Osteoblast (primary cell): Measurements from ENCODE around the gene LMOD1. TPM values are rescaled to one million over a fixed set of nuclear protein-coding genes. Genes with fewer than 3 reads are reported as not detected.

Source experiments
- DNase-seq: peaks from one replicate; pipeline ENCODE4 v3.0.0; 2011; ENCODE audit warnings: low spot score, mixed read lengths; ENCODE audit not compliant: insufficient read length; ENCODE audit errors: missing footprints
- H2AFZ ChIP-seq: 2 replicates; pipeline ENCODE4 v1.6.0; 2011; ENCODE audit warnings: mild to moderate bottlenecking, low read length
- H3K27ac ChIP-seq: 2 replicates; pipeline ENCODE4 v1.5.1; 2011; ENCODE audit warnings: mild to moderate bottlenecking, low read depth, low read length, moderate library complexity
- H3K27me3 ChIP-seq: 2 replicates; pipeline ENCODE4 v1.6.0; 2012; ENCODE audit warnings: mild to moderate bottlenecking, control low read depth, inconsistent platforms, low read length, moderate library complexity; ENCODE audit not compliant: insufficient read depth
- H3K36me3 ChIP-seq: 2 replicates; pipeline ENCODE4 v1.5.1; 2011; ENCODE audit warnings: mild to moderate bottlenecking, low read length, control low read depth, moderate library complexity; ENCODE audit not compliant: insufficient read depth
- H3K4me1 ChIP-seq: 2 replicates; pipeline ENCODE4 v1.5.1; 2011; ENCODE audit warnings: mild to moderate bottlenecking, low read length, control low read depth, moderate library complexity; ENCODE audit not compliant: insufficient read depth
- H3K4me2 ChIP-seq: 2 replicates; pipeline ENCODE4 v1.6.0; 2011; ENCODE audit warnings: mild to moderate bottlenecking, low read length; ENCODE audit not compliant: insufficient read depth
- H3K4me3 ChIP-seq: fragments of 200-600 bp; sonication (generic); 3 replicates; pipeline ENCODE4 v1.5.1; 2012; ENCODE audit warnings: mild to moderate bottlenecking, low read length, inconsistent platforms; ENCODE audit not compliant: insufficient read depth
- H3K79me2 ChIP-seq: 2 replicates; pipeline ENCODE4 v1.6.0; 2012; ENCODE audit warnings: mild to moderate bottlenecking, low read length, control low read depth, inconsistent platforms; ENCODE audit not compliant: insufficient read depth
- H3K9me3 ChIP-seq: 2 replicates; pipeline ENCODE4 v1.5.1; 2011; ENCODE audit warnings: low read depth, low read length, control low read depth
- H4K20me1 ChIP-seq: 2 replicates; pipeline ENCODE4 v1.6.0; 2012; ENCODE audit warnings: mild to moderate bottlenecking, low read length, control low read depth; ENCODE audit not compliant: insufficient read depth
- total RNA-seq: library from RNA; depleted of rRNA; stranded (reverse); fragments of >200 nt; gene quantifications from 2 replicates; pipeline ENCODE4 v1.2.3, GENCODE V29; 2012
- TF ChIP-seq, protein P1 (sequence below): IDR thresholded peaks from 2 replicates; pipeline ENCODE4 v1.5.1; 2011; ENCODE audit warnings: mild to moderate bottlenecking, low read depth, low read length, moderate library complexity; ENCODE audit errors: extremely low read depth

LMOD1 gene
- total RNA-seq, 1 donor = 21.7 TPM

GRCh38 chr1:201925301-201925567 lies 21.1 kb downstream of the LMOD1 start:
- no peak overlapping the region for H2AFZ ChIP-seq
- H3K79me2 ChIP-seq = no peaks in the 10 kb centered on the region
- H3K36me3 ChIP-seq = peaks cover 8% of the 10 kb centered on the region
- H3K4me3 ChIP-seq = no peak overlapping the region
- peaks cover 8% of the 10 kb centered on the region for H4K20me1 ChIP-seq
- no peaks in the 10 kb centered on the region for H3K4me1 ChIP-seq
- DNase-seq = no peak
- H3K9me3 ChIP-seq = no peaks in the 10 kb centered on the region
- no peaks in the 10 kb centered on the region for H3K27me3 ChIP-seq
- no peak overlapping the region for H3K4me2 ChIP-seq
- TF ChIP-seq, protein P1, sequence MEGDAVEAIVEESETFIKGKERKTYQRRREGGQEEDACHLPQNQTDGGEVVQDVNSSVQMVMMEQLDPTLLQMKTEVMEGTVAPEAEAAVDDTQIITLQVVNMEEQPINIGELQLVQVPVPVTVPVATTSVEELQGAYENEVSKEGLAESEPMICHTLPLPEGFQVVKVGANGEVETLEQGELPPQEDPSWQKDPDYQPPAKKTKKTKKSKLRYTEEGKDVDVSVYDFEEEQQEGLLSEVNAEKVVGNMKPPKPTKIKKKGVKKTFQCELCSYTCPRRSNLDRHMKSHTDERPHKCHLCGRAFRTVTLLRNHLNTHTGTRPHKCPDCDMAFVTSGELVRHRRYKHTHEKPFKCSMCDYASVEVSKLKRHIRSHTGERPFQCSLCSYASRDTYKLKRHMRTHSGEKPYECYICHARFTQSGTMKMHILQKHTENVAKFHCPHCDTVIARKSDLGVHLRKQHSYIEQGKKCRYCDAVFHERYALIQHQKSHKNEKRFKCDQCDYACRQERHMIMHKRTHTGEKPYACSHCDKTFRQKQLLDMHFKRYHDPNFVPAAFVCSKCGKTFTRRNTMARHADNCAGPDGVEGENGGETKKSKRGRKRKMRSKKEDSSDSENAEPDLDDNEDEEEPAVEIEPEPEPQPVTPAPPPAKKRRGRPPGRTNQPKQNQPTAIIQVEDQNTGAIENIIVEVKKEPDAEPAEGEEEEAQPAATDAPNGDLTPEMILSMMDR = no peak
- H3K27ac ChIP-seq = no peak overlapping the region

DNA sequence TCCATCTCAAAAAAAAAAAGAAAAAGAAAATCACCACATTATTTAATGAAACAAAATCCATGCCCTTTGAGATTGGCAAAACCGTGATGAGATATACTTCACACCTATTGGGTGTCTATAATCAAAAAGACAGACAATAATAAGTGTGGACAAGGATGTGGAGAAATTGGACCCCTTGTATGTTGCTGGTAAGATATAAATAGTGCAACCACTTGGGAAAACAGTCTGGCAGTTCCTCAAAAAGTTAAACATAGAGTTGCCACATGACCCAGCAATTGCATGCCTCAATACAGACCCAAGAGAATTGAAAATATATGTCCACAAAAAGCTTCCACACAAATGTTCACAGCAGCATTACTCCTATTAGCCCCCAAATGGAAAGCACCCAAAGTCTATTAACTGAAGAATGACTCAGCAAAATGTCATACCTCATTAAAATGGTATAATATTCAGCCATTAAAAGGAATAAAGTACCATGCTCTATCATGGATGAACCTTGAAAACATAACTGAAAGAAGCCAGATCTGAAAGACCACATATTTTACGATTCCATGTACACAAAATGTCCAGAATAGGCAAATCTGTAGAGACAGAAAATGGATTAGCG lies 24.3 kb downstream of the LMOD1 start:
- no peak overlapping the region for H3K27ac ChIP-seq
- no peaks in the 10 kb centered on the region for H4K20me1 ChIP-seq
- no peak for DNase-seq
- H2AFZ ChIP-seq = no peak overlapping the region
- TF ChIP-seq, protein P1 = no peak
- H3K27me3 ChIP-seq = no peaks in the 10 kb centered on the region
- peaks cover 16% of the 10 kb centered on the region for H3K4me1 ChIP-seq
- no peak overlapping the region for H3K4me3 ChIP-seq
- H3K9me3 ChIP-seq = no peaks in the 10 kb centered on the region
- peaks cover 5% of the 10 kb centered on the region for H3K36me3 ChIP-seq
- no peak overlapping the region for H3K4me2 ChIP-seq
- no peaks in the 10 kb centered on the region for H3K79me2 ChIP-seq

DNA sequence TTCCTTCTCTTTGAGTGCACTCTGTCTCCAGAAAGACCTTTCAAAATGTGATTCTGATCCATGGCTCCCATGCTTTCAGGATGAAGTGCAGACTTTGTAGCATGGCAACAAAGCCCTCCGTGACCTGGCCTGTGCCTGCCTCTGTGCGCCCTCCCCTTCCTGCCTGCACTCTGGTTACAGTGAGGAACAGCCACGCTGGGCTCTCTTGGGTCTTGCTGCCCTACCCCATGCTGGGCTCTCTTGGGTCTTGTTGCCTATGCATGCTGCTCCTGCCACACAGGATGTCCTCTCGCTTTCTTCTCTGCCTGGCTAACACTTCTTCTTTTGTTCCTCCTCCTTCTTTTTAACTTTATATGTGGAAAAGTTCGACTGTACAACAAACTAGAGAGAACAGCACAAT lies 28.0 kb downstream of the LMOD1 start:
- Histone ChIP-seq H2AFZ (no peak overlapping the region), H3K36me3 (peaks cover 5% of the 10 kb centered on the region), H3K4me2 (peak overlapping the region; percentile 63), H3K4me3 (no peak overlapping the region), H3K27ac (peak overlapping the region; percentile 88), H3K79me2 (peaks cover 5% of the 10 kb centered on the region), H3K4me1 (peaks cover 42% of the 10 kb centered on the region), H3K27me3 (no peaks in the 10 kb centered on the region), H4K20me1 (no peaks in the 10 kb centered on the region), H3K9me3 (no peaks in the 10 kb centered on the region)
- TF ChIP-seq, protein P1 = no peak
- no peak for DNase-seq

GRCh38 chr1:201917362-201918033 lies 28.9 kb downstream of the LMOD1 start:
- peaks cover 46% of the 10 kb centered on the region for H3K4me1 ChIP-seq

More at GRCh38 chr1:201917362-201918033, 28.9 kb downstream of the LMOD1 start:
- Histone ChIP-seq H3K36me3 (peaks cover 5% of the 10 kb centered on the region), H2AFZ (peak overlapping the region; percentile 7), H3K4me3 (no peak overlapping the region), H3K4me2 (peak overlapping the region; percentile 63), H3K27ac (peak overlapping the region; percentile 88), H3K79me2 (peaks cover 5% of the 10 kb centered on the region), H4K20me1 (no peaks in the 10 kb centered on the region), H3K9me3 (no peaks in the 10 kb centered on the region), H3K27me3 (no peaks in the 10 kb centered on the region)
- TF ChIP-seq, protein P1 = no peak
- DNase-seq = peak; percentile 96
